NCI-H187 treated with DMSO at 0.1 percent for 48 hours (cell line): ENCODE results near the gene SH3TC2.

ENCODE experiments used
- DNase-seq: peaks from one replicate; lab custom pipeline; 2025; lab: John Stamatoyannopoulos, UW

Gene SH3TC2

DNA sequence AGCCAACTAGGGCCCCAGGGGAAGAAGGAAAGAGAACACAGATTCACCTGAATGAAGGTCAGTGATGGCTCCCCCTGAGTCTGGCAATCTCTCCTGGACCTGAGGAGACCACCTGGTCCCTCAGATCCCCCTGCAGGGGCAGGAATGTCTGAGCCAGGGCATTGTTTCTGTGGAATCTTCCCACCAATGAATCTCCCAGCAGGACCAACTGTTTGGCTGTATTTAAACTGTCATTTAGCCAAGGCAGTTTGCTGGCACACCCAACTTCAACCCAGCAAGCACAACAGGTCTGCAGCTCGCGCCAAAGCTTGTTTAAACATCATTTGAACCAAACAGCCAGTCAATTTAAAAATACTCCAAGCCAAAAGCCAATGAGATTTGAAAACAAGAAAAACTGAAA is 92.6 kb downstream of the SH3TC2 start:
- no peak for DNase-seq

DNA sequence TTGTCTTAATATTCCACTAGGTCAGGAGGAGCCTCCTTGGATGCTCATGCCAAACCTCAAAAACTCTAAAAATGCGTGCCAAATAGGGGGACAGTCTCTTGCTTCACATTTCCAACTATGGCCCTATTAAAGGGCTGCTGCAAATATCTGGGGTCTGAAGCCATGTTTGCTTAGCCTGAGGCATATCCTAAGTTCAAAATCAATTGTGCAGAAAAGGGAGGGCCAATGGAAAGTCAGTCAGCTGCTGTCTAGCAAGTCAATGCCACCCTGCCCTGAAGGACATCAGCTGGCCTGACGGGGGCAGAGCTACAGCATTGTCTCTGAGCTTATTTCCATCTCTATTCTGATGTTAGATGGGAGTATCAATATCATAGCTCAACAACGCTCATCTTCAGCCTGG is 93.6 kb downstream of the SH3TC2 start:
- no peak for DNase-seq

DNA sequence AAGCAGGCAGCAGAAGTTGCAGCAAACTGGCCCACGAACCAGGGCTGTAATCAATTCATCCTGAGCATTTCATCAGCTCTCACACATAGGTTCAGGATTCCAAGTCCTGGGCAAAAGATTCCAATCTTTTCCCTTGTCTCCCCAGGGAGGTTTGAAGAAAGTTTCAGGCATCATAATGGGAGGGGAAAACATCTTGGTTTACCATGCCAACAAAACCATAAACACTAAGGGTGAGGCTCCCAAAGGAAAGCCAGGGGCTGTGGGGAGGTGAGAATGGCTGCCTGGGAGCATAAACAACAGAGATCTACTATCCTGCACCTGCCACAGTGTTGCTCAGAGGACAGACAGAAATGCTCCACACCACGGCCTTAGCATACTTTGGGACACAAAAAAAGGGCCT is 94.6 kb downstream of the SH3TC2 start:
- no peak for DNase-seq

DNA sequence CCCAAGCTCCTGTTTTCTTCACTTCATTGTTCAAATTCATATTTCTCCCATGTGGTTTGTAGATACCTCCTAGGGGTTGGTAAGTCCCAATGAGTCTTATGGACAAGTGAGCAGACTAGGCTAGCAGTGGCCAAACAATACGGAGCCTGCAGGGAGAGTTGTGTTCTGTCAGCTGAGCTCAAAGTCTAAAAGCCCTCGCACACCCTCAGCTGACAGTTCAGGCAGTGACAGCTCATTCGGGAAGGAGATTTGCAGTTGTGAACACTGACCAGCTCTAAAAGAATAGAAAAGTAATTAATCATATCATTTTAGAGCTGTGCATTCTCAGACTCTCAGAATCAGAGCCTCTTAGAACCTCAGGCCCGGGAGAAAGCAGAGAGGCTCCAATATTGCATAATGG is 95.1 kb downstream of the SH3TC2 start:
- DNase-seq = no peak

DNA sequence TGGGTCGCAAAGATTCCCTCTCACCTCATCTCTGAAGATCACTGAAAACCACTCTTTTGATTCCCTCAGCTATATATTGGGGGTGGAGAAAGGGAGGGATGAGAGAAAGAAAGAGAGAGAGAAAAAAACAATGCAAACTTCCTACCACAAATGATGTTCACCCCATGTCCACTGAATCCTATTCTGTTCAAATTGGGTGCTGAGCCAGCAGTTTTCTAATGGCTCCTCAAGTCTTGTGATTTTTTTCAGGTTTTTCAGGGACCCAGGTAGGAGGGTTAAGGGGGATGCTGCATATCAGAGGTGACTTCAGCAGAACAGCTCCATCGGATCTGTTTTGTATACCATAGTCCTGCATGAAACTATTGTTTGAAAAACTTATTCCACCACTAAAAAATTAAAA is 95.9 kb downstream of the SH3TC2 start:
- DNase-seq = no peak

DNA sequence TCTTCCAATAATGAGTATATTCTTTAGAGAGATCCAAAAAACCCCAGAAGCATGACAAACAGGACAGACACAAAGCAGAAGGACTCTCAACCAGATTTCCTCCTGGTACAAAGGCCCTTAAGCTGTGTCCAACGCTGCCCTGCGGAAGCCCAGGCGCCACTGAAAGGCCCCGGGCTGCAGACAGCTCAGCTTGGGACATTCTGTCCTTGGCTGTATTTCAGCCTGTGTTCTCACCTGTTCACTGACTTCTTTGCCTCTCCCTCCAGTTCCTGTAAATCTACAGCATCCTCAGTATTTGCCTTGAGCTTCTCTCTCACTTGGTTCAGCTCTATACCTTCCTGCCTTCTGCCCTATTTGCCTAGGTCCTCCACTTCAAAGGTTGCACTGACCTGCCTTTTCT is 96.5 kb downstream of the SH3TC2 start:
- no peak for DNase-seq

DNA sequence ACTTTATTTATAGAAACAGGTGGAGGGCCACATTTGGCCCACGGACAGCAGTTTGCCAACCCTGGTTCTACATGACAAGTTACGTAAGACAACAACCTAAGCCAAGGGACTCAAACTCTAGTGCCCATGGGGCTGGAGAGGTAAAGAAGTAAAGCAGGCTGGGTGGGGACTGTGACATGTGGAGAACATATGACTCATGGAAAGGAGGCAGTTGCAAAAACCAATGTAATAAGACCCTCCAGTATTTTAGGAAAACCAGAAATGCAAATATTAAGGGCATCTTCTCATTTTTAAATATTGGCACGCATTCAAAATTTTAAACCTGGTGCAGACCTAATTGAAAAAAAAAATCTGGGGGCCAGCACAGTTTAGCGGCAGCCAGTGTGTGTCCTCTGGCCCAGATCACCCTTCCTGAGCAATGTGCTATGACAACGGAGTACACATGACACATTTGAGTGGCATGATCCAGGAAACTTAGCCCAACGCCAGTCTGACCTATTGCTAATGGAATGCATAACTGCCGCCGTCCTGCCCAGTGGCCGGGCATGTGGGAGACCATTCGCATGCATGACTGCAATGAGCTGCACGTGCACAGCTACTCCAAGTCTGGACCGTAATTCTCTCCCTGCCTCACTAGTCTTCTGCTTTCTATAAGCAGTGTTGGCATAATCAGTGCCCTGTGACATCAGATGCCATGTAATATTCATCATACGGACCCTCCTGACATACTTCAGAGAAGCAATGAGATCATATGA is 97.2 kb downstream of the SH3TC2 start:
- no peak for DNase-seq

DNA sequence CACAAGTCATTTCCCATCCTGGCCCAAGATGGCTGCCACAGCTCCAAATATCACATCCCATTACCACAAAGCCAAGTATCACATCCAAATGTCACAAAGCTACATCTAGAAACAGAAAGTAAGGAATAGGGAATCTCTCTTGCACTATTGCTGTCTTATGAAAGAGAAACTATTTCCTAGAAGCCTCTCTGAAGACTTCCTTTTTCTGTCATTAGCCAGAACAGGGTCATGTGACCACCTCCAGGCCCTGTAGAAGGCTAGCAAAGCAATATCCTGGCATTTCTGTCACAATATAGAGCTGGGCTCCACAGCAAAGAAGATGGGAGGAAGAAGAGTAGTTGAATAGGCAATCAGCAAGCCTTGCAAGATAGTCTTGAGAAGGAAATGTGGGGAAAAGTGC is 99.2 kb downstream of the SH3TC2 start:
- DNase-seq = no peak

DNA sequence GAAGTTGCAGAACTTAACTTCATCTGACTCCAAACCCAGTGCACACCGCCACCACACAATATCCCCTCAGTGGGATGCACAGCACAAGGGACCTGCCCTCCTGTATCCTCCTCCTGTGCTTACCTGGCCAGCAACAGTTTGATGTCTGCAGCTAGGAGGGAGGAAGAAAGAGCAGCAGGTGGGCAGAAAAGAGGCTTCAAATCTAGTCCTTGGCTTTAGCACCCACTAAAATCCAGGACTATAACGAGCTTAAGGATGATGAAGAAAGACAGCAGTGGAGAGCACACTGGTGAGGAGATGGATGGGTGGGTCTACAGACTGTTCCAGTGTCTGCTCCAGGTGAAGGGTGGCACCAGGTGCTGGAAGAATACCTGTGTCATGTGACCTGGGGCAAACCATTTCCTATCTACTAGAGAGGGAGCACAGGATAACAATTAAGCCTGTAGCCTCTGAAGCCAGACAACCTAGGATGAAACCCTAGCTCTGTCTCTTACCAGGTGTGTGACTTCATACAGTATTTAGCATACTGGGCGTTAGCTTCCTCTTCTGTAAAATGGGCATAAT is 100.0 kb downstream of the SH3TC2 start:
- no peak for DNase-seq

DNA sequence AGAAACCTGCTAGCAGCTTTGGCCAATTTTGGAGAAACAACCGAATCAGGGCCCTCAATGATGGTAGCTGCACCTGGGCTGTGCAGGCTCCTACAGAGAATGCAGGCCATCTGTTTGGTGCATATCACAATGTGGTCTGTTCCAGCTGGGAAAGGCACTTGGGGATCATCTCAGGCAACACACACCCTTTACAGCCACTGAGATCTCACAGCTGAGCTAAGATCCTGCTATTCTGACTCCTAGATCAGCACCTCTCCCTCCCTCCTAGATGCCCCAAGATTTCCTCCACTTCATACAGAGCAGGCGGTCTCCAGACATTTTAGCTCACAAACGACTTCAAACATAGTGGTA is 100.7 kb downstream of the SH3TC2 start:
- DNase-seq = no peak

DNA sequence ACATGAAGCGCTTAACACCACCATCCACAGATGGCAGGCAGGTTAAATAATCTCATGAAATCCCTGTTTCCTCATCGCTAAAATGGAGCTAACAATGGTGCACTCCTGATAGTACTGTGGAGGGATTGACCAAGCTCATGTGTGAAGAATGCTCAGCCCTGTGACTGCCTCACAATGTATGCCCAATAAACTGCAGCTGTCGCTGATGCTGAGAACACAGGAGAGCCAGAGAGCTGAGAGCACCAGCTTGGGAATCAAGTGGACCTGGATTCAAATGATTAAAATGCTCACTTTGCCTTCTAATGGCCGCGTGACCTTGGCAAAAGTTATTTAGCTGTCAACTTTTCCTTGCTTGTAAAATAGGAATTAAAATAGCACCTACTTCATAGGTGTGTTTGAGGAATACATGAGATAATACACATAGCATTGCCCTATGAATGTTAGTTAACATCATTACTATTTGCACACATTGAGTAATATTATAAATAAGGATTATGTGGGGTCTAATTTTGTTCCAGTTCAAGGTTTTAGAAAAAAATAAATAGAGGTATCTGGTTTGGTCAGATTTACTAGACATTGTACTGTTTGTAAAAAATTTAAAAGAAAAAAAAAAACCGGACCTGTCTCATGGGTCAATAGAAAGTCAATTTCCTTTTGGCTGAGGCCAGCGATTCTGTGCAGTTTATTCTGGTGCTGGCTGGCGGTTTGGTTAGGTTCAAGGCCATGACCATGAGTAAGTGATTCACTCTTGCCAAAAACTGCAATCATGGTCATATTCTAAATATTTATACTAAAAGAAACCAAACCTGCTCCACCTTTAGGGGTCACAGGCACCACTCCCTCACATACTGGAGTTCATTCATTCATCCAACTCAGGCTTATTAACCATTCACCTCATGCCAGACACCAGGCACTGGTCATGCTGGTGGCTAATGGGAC is 101.3 kb downstream of the SH3TC2 start:
- no peak for DNase-seq

DNA sequence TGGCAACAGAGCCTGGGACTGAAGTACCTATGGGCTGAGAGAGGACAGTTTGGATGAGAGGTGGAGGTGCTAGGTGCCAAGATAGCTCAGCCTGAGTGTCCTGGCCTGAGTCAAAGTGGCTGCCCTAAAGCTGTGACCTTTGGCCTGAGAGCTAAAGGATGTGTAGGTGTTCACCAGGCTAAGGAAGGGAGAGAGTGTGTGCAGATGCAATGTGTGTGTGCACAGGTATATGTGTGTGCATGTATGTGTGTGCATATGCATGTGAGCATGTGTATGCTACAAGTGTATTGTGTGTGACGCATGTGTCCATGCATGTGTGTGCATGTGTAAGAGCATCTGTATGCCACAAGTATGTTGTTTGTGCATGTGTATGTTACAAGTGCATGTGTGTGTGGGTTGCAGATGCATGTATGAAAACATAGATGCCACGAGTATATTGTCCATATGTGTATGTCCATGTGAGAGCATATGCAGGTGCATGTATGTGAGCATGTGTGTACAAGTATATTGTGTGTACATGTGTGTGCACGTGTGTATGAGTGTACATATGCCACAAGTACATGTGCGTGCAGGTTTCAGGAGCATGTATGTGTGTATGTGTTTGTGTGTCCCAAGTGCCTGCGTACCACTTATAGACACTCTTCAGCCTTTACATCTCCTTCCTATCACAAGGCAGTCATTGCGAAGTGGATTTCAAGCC is 102.6 kb downstream of the SH3TC2 start:
- DNase-seq = no peak

DNA sequence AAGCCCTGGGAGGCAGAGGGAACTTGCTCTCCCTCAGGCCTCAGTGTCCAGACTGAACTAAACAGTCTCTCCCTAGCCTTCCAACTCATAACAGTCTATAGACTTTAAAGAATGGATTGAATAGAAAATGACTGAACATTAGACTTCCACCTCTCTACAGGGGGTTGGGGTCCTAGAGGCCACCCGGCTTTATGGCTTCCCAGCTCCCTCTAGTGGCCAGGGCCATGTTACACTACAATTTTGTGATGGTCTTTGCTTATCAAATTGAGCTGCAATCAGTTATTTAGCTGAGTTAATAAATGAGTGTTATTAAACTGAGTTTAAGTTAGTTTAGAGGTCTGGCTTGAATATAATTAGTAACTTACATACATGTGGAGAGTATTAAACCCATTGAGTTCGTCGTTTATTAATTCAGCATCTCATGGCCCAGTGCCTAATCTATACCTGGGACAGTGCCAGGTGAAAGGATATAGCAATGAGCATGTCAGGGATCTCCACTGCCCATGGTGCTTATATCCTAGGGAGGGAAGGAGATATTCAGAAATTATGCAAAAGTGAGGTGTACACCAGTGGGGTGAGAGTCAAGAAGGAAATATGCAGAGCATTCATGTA is 105.2 kb downstream of the SH3TC2 start:
- no peak for DNase-seq

DNA sequence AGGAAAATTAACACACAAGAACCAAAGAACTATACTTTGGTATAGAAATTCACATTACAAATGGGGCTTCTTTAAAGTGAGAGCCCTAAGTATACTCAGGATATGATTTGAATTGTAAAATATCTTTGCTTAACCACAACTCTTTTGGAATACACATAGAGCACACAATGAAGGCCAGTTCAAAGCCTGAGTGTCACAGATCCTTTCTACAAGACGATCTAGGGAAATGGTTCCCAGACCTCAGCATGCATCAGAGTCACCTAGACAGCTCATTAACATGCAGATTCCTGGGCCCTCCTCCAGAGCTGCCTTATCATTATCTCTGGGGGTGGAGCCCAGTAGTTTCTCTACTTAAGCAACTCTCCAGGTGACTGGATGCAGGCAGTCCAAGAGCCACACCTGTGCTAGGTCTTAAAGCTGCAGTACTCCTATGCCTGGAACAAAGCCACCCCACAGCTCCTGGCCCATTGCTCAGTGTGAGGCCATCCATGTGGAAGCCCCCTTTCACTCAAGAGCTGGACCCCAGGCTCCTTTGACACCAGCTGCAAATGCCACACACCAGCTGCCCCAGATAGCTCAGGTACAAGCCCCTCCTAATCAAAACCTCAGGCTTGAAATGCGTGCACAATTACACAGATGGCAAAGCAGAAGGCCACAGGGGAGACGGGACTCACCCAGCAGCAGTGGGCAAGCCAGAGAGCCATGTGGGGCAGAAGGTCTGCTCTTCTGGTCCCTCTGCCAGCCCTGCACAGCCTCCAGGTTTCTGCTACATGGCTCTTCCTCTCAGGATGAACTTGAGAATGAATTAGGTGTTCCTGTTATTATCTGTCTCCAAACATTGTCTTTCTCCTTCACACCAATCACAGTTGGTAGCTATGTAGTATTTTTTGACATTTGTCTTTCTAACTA is 106.1 kb downstream of the SH3TC2 start:
- no peak for DNase-seq
